HK-2 (cell line): ENCODE measurements around the gene ZNF891.

ENCODE experiments used
- DNase-seq: peaks from one replicate; pipeline ENCODE4 v3.0.0-alpha.2; 2018; ENCODE audit not compliant: unreplicated experiment

Gene ZNF891

GRCh38 chr12:133061954-133062353 is 68.1 kb downstream of the ZNF891 start:
- DNase-seq = no peak

- no peak for DNase-seq
These were observed 71.6 kb downstream of the ZNF891 start for GRCh38 chr12:133058203-133059113.

GRCh38 chr12:133057446-133057845 is 72.6 kb downstream of the ZNF891 start:
- DNase-seq = no peak
